ENCODE measurements around the gene HS3ST2. TPM values are rescaled to one million over a fixed set of nuclear protein-coding genes. Genes with fewer than 3 reads are reported as not detected.

HS3ST2 gene
- total RNA-seq (2021; fragmentation: NEBNext Ultra II Directional; extraction: Animal tissue kit (Norgen Biotek cat#: 25700)): not detected
- long read RNA-seq: 0 reads

GRCh38 chr16:22813948-22814710 is at the start of gene HS3ST2:
TSS of gene HS3ST2 (plus strand) at chr16:22814162. CDS start at chr16:22814611, 449 bp downstream.
- TF ChIP-seq CTCF (IDR thresholded peaks at IDR 0.05): peak; percentile 16; the same call in 1 of the 2 replicates
- peaks cover 6% of the 10 kb centered on the region; the same call in 1 of the 2 replicates for H3K4me1 Mint-ChIP-seq (ENCODE audit: low read depth)
- peak within 1 kb of the TSS; percentile 39 for H3K4me3 Mint-ChIP-seq
- no peak within 1 kb of the TSS for H3K27ac Mint-ChIP-seq
- no peaks in the 10 kb centered on the region for H3K9me3 Mint-ChIP-seq
- H3K27me3 Mint-ChIP-seq (ENCODE audit: insufficient read depth): peaks cover 15% of the 10 kb centered on the region
- no peaks in the 10 kb centered on the region for H3K36me3 Mint-ChIP-seq (ENCODE audit: low read depth)
- no peak for DNase-seq

- Mint-ChIP-seq H3K27me3 (ENCODE audit: insufficient read depth) (peaks cover 12% of the 10 kb centered on the region), H3K27ac (no peak overlapping the region), H3K4me3 (no peak overlapping the region), H3K36me3 (ENCODE audit: low read depth) (no peaks in the 10 kb centered on the region), H3K9me3 (no peaks in the 10 kb centered on the region), H3K4me1 (ENCODE audit: low read depth) (no peaks in the 10 kb centered on the region)
- no peak for TF ChIP-seq CTCF (IDR thresholded peaks at IDR 0.05)
- no peak for DNase-seq
Measured at GRCh38 chr16:22764662-22765327, 49.2 kb upstream of the HS3ST2 start.

- Mint-ChIP-seq H3K4me3 (no peak overlapping the region), H3K9me3 (no peaks in the 10 kb centered on the region), H3K36me3 (ENCODE audit: low read depth) (no peaks in the 10 kb centered on the region), H3K27ac (no peak overlapping the region), H3K27me3 (ENCODE audit: insufficient read depth) (peaks cover 14% of the 10 kb centered on the region), H3K4me1 (ENCODE audit: low read depth) (no peaks in the 10 kb centered on the region)
- no peak for DNase-seq
- TF ChIP-seq CTCF (IDR thresholded peaks at IDR 0.05): no peak
Measured at GRCh38 chr16:22765479-22765878, 48.5 kb upstream of the HS3ST2 start.

GRCh38 chr16:22770866-22771265 is 43.1 kb upstream of the HS3ST2 start:
- no peak for TF ChIP-seq CTCF (IDR thresholded peaks at IDR 0.05)
- Mint-ChIP-seq H3K4me1 (ENCODE audit: low read depth) (no peaks in the 10 kb centered on the region), H3K36me3 (ENCODE audit: low read depth) (no peaks in the 10 kb centered on the region), H3K9me3 (no peaks in the 10 kb centered on the region), H3K27ac (no peak overlapping the region), H3K27me3 (ENCODE audit: insufficient read depth) (peaks cover 12% of the 10 kb centered on the region), H3K4me3 (no peak overlapping the region)
- DNase-seq: no peak

- no peak for DNase-seq
- Mint-ChIP-seq H3K9me3 (no peaks in the 10 kb centered on the region), H3K36me3 (ENCODE audit: low read depth) (no peaks in the 10 kb centered on the region), H3K4me3 (no peak overlapping the region), H3K27me3 (ENCODE audit: insufficient read depth) (peaks cover 11% of the 10 kb centered on the region), H3K27ac (no peak overlapping the region), H3K4me1 (ENCODE audit: low read depth) (no peaks in the 10 kb centered on the region)
- no peak for TF ChIP-seq CTCF (IDR thresholded peaks at IDR 0.05)
Measured at GRCh38 chr16:22771551-22771950, 42.4 kb upstream of the HS3ST2 start.
